OCI-LY7 (cell line): Measurements from ENCODE around the gene ARPC2. TPM values are rescaled to one million over a fixed set of nuclear protein-coding genes. Genes with fewer than 3 reads are reported as not detected.

Experiments
- BruUV-seq: library from RNA; stranded (reverse); fragments of 400-500 nt; replicated peaks from 2 replicates; lab custom pipeline; 2021; lab: Mats Ljungman, UMichigan
- CTCF ChIA-PET: fragments of 300-600 bp; sonication (Branson Sonifier 250); formaldehyde crosslinking; loops from one replicate; lab custom pipeline; 2022; ENCODE audit warnings: antibody characterized with exemption; ENCODE audit not compliant: unreplicated experiment; lab: Charles Lee
- POLR2A ChIA-PET: fragments of 300-600 bp; sonication (Branson Sonifier 250); formaldehyde crosslinking; loops from one replicate; lab custom pipeline; 2022; ENCODE audit warnings: antibody characterized with exemption; lab: Charles Lee
- DNase-seq: peaks from one replicate; pipeline ENCODE4 v3.0.0-alpha.2; 2015; ENCODE audit warnings: low spot score
- H2AFZ ChIP-seq: fragments of 200-600 bp; sonication (generic), shearing (Covaris generic); 2 replicates; pipeline ENCODE4 v1.6.1; 2014; ENCODE audit warnings: mild to moderate bottlenecking, antibody characterized with exemption, low read length, moderate library complexity
- H3K27ac ChIP-seq: fragments of 200-600 bp; sonication (generic); 2 replicates; pipeline ENCODE4 v1.5.1; 2014; ENCODE audit warnings: mixed run types, low read depth, mild to moderate bottlenecking, moderate library complexity, low read length, inconsistent platforms; ENCODE audit not compliant: poor library complexity, severe bottlenecking
- H3K36me3 ChIP-seq: fragments of 200-600 bp; sonication (generic); 2 replicates; pipeline ENCODE4 v1.6.1; 2014; ENCODE audit warnings: mild to moderate bottlenecking, antibody characterized with exemption, low read length, moderate library complexity, mixed read lengths; ENCODE audit not compliant: insufficient read depth
- H3K4me1 ChIP-seq: fragments of 200-600 bp; sonication (generic); 2 replicates; pipeline ENCODE4 v1.5.1; 2014; ENCODE audit warnings: mild to moderate bottlenecking, low read length; ENCODE audit not compliant: insufficient read depth, poor library complexity, severe bottlenecking
- H3K4me2 ChIP-seq: fragments of 200-600 bp; sonication (generic); 2 replicates; pipeline ENCODE4 v1.6.1; 2014; ENCODE audit warnings: mild to moderate bottlenecking, low read length
- H3K4me3 ChIP-seq: fragments of 200-600 bp; sonication (generic); 2 replicates; pipeline ENCODE4 v1.5.1; 2014; ENCODE audit warnings: mild to moderate bottlenecking, low read depth, low read length; ENCODE audit not compliant: poor library complexity, severe bottlenecking
- H3K79me2 ChIP-seq: fragments of 200-600 bp; sonication (generic); 2 replicates; pipeline ENCODE4 v1.6.1; 2016; ENCODE audit warnings: low read depth, mild to moderate bottlenecking, low read length, moderate library complexity, mixed read lengths; ENCODE audit not compliant: insufficient read depth
- H3K9me2 ChIP-seq: fragments of 200-600 bp; sonication (generic); 2 replicates; pipeline ENCODE4 v1.6.1; 2016; ENCODE audit warnings: mild to moderate bottlenecking, low read length, mixed read lengths; ENCODE audit not compliant: insufficient read depth
- H3K9me3 ChIP-seq: fragments of 200-600 bp; sonication (generic); 2 replicates; pipeline ENCODE4 v1.6.1; 2014; ENCODE audit warnings: mild to moderate bottlenecking, mixed run types, low read length, mixed read lengths
- H4K20me1 ChIP-seq: fragments of 200-600 bp; sonication (generic); 2 replicates; pipeline ENCODE4 v1.6.1; 2014; ENCODE audit warnings: mild to moderate bottlenecking, antibody characterized with exemption, low read length, moderate library complexity, mixed read lengths; ENCODE audit not compliant: insufficient read depth
- CTCF ChIP-seq: fragments of 200-600 bp; sonication (generic); conservative IDR thresholded peaks from 2 replicates; pipeline ENCODE4 v1.5.1; 2014; ENCODE audit warnings: mild to moderate bottlenecking, antibody characterized with exemption, low read length, moderate library complexity, mixed read lengths
- EZH2phosphoT487 ChIP-seq: fragments of 200-600 bp; sonication (generic); IDR thresholded peaks from 2 replicates; pipeline ENCODE4 v1.6.1; 2018; ENCODE audit warnings: low read depth, borderline replicate concordance, mild to moderate bottlenecking, mixed run types, antibody characterized with exemption, low read length, moderate library complexity, mixed read lengths
- intact Hi-C: fragments of 100-400 bp; cut with micrococcal nuclease; formaldehyde crosslinking; loops from one replicate; pipeline ENCODE4 v1.10.0; 2022; ENCODE audit not compliant: unreplicated experiment
- total RNA-seq, 2 experiments: library from RNA; depleted of rRNA in 1 of 2; stranded (reverse); fragments of >200 nt in 1 of 2; shearing (Covaris generic) in 1 of 2; gene quantifications; 2 replicates each; pipeline ENCODE4 v1.2.3, GENCODE V29; 2014 to 2022

ARPC2 gene
- total RNA-seq, 2 experiments from 2014 or later = 264 to 545 TPM

GRCh38 chr2:218221000-218221399, 4.0 kb downstream of the ARPC2 start:
- TF ChIP-seq CTCF = no peak
- no peak for TF ChIP-seq EZH2phosphoT487
- no TSS peak for BruUV-seq
- peak overlapping the region; percentile 91 for H3K4me2 ChIP-seq
- POLR2A ChIA-PET = interaction anchor here (0.7 to 8.8 kb wide), 5 partner anchors 7 to 23 kb away, joined by 3 to 143 read pairs (median 4); no protein-coding TSS in a partner anchor
- CTCF ChIA-PET = interaction anchor here (1.4 kb wide), 1 partner anchor 9 kb away, joined by 4 read pairs; no protein-coding TSS in a partner anchor
- intact Hi-C loops = loop anchor here (1.0 kb wide), 1 partner anchor 8 kb away; no protein-coding TSS in a partner anchor
- no peak overlapping the region for H2AFZ ChIP-seq
- peak overlapping the region; percentile 90 for H3K4me3 ChIP-seq
- DNase-seq = no peak
- H3K27ac ChIP-seq = peak overlapping the region; percentile 92
- H3K36me3 ChIP-seq = peaks cover 74% of the 10 kb centered on the region
- no peaks in the 10 kb centered on the region for H3K9me3 ChIP-seq
- H3K79me2 ChIP-seq = peaks cover 93% of the 10 kb centered on the region
- no peaks in the 10 kb centered on the region for H3K9me2 ChIP-seq
- H4K20me1 ChIP-seq = peaks cover 59% of the 10 kb centered on the region
- peaks cover 72% of the 10 kb centered on the region for H3K4me1 ChIP-seq

GRCh38 chr2:218223046-218223445, 6.1 kb downstream of the ARPC2 start:
- Histone ChIP-seq H3K36me3 (peaks cover 88% of the 10 kb centered on the region), H2AFZ (no peak overlapping the region), H3K4me1 (peaks cover 70% of the 10 kb centered on the region), H3K9me3 (no peaks in the 10 kb centered on the region), H3K4me3 (peak overlapping the region; percentile 90), H3K27ac (peak overlapping the region; percentile 46), H3K79me2 (peaks cover 93% of the 10 kb centered on the region), H3K9me2 (no peaks in the 10 kb centered on the region), H4K20me1 (peaks cover 59% of the 10 kb centered on the region), H3K4me2 (peak overlapping the region; percentile 91)
- ChIA-PET POLR2A (no interaction called here), CTCF (no interaction called here)
- intact Hi-C loops = no loop called here
- DNase-seq = no peak
- BruUV-seq = no TSS peak
- TF ChIP-seq EZH2phosphoT487 = no peak
- no peak; the same call in 1 of the 2 replicates for TF ChIP-seq CTCF

- Histone ChIP-seq H3K4me2 (no peak overlapping the region), H2AFZ (no peak overlapping the region), H3K4me3 (no peak overlapping the region), H3K36me3 (peaks cover 97% of the 10 kb centered on the region), H3K79me2 (peaks cover 89% of the 10 kb centered on the region), H4K20me1 (peaks cover 64% of the 10 kb centered on the region), H3K9me3 (no peaks in the 10 kb centered on the region), H3K4me1 (peaks cover 82% of the 10 kb centered on the region), H3K9me2 (no peaks in the 10 kb centered on the region), H3K27ac (no peak overlapping the region)
- intact Hi-C loops = no loop called here
- POLR2A ChIA-PET = no interaction called here
- TF ChIP-seq EZH2phosphoT487 (no peak), CTCF (no peak)
- no peak for DNase-seq
- CTCF ChIA-PET = no interaction called here
- BruUV-seq = no TSS peak
These were observed 7.2 kb downstream of the ARPC2 start for GRCh38 chr2:218224186-218224585.
